IMR-90 (cell line): Measurements from ENCODE around the gene SLC9A7. TPM values are rescaled to one million over a fixed set of nuclear protein-coding genes. Genes with fewer than 3 reads are reported as not detected.

Experiments used
- ATAC-seq: fragments of 200-7000 bp; cut with Tn5 transposase; 2 replicates; pipeline ENCODE4 v1.9.1; 2020; ENCODE audit warnings: low read depth, mild to moderate bottlenecking, moderate library complexity
- BruUV-seq: library from RNA; stranded (reverse); fragments of 400-500 nt; replicated peaks from 2 replicates; lab custom pipeline; 2021; lab: Mats Ljungman, UMichigan
- CTCF ChIA-PET: fragments of 300-600 bp; formaldehyde crosslinking; extraction: SDS; loops from one replicate; lab custom pipeline; 2021; ENCODE audit warnings: antibody characterized with exemption; lab: Yijun Ruan, JAX
- POLR2A ChIA-PET: fragments of 300-600 bp; sonication (Branson Sonifier 250); formaldehyde crosslinking; loops from one replicate; lab custom pipeline; 2022; ENCODE audit warnings: antibody characterized with exemption; ENCODE audit not compliant: unreplicated experiment; lab: Charles Lee
- DNase-seq: peaks from one replicate; pipeline ENCODE4 v3.0.0; 2013
- H2AFZ ChIP-seq: replicated peaks from 2 replicates; pipeline ENCODE3; 2013; ENCODE audit warnings: low read length, mild to moderate bottlenecking; ENCODE audit not compliant: poor library complexity
- H2AK5ac ChIP-seq: 2 replicates; pipeline ENCODE4 v1.6.1; 2013; ENCODE audit warnings: low read depth, low read length, inconsistent platforms
- H2AK9ac ChIP-seq: replicated peaks from 2 replicates; pipeline ENCODE3; 2013; ENCODE audit warnings: mild to moderate bottlenecking, low read depth, low read length, moderate library complexity; ENCODE audit not compliant: poor library complexity
- H2BK120ac ChIP-seq: 2 replicates; pipeline ENCODE4 v1.6.1; 2013; ENCODE audit warnings: low read depth, low read length, inconsistent platforms
- H2BK15ac ChIP-seq: 3 replicates; pipeline ENCODE4 v1.6.1; 2013; ENCODE audit warnings: low read depth, low read length, inconsistent platforms
- H2BK20ac ChIP-seq: 2 replicates; pipeline ENCODE4 v1.6.1; 2013; ENCODE audit warnings: low read depth, mild to moderate bottlenecking, inconsistent platforms, low read length, moderate library complexity
- H2BK5ac ChIP-seq: 2 replicates; pipeline ENCODE4 v1.6.1; 2013; ENCODE audit warnings: mild to moderate bottlenecking, low read depth, low read length, inconsistent platforms; ENCODE audit not compliant: poor library complexity, severe bottlenecking
- H3K14ac ChIP-seq: replicated peaks from 2 replicates; pipeline ENCODE4 v1.6.1; 2013; ENCODE audit warnings: low read depth, low read length, inconsistent platforms
- H3K18ac ChIP-seq: 2 replicates; pipeline ENCODE4 v1.6.1; 2013; ENCODE audit warnings: low read depth, low read length, control low read depth
- H3K23ac ChIP-seq: 2 replicates; pipeline ENCODE4 v1.6.1; 2013; ENCODE audit warnings: low read depth, low read length, inconsistent platforms
- H3K27ac ChIP-seq: 2 replicates; pipeline ENCODE4 v1.5.1; 2013; ENCODE audit warnings: mild to moderate bottlenecking, control low read depth, low read length; ENCODE audit not compliant: insufficient read depth
- H3K27me3 ChIP-seq: 2 replicates; pipeline ENCODE4 v1.6.1; 2013; ENCODE audit warnings: low read length; ENCODE audit not compliant: control insufficient read depth, insufficient read depth
- H3K36me3 ChIP-seq: 2 replicates; pipeline ENCODE4 v1.6.1; 2013; ENCODE audit warnings: low read length, mixed read lengths; ENCODE audit not compliant: control insufficient read depth, insufficient read depth
- H3K4ac ChIP-seq: 2 replicates; pipeline ENCODE4 v1.6.1; 2013; ENCODE audit warnings: low read depth, low read length, inconsistent platforms
- H3K4me1 ChIP-seq: 2 replicates; pipeline ENCODE4 v1.6.1; 2013; ENCODE audit warnings: low read length, mixed read lengths; ENCODE audit not compliant: control insufficient read depth, insufficient read depth
- H3K4me2 ChIP-seq: 2 replicates; pipeline ENCODE4 v1.6.1; 2013; ENCODE audit warnings: low read depth, mild to moderate bottlenecking, control low read depth, low read length, moderate library complexity
- H3K4me3 ChIP-seq: 2 replicates; pipeline ENCODE4 v1.5.1; 2013; ENCODE audit warnings: low read depth, mild to moderate bottlenecking, control low read depth, low read length, moderate library complexity; ENCODE audit not compliant: insufficient read depth
- H3K56ac ChIP-seq: 2 replicates; pipeline ENCODE4 v1.6.1; 2013; ENCODE audit warnings: low read length, inconsistent platforms; ENCODE audit not compliant: insufficient read depth; ENCODE audit errors: extremely low read depth
- H3K79me1 ChIP-seq, 2 experiments: 2 replicates each; pipeline ENCODE4 v1.6.1; 2013; ENCODE audit warnings: low read length in 2 of 2, inconsistent platforms in 1 of 2, low read depth in 1 of 2
- H3K9ac ChIP-seq: 2 replicates; pipeline ENCODE4 v1.6.1; 2013; ENCODE audit warnings: low read depth, low read length, control low read depth
- H3K9me1 ChIP-seq: 2 replicates; pipeline ENCODE4 v1.6.1; 2013; ENCODE audit warnings: low read length, inconsistent platforms; ENCODE audit not compliant: insufficient read depth
- H3K9me3 ChIP-seq: 2 replicates; pipeline ENCODE4 v1.6.1; 2013; ENCODE audit warnings: low read length; ENCODE audit not compliant: control insufficient read depth, insufficient read depth
- H4K20me1 ChIP-seq: 2 replicates; pipeline ENCODE4 v1.6.1; 2013; ENCODE audit warnings: low read length, inconsistent platforms; ENCODE audit not compliant: insufficient read depth
- H4K5ac ChIP-seq: 2 replicates; pipeline ENCODE4 v1.6.1; 2013; ENCODE audit warnings: mild to moderate bottlenecking, low read depth, low read length, control low read depth
- H4K8ac ChIP-seq, 2 experiments: 2 replicates each; pipeline ENCODE4 v1.6.1; 2013; ENCODE audit warnings: low read depth in 2 of 2, low read length in 2 of 2, control low read depth in 1 of 2, inconsistent platforms in 1 of 2
- H4K91ac ChIP-seq: 2 replicates; pipeline ENCODE4 v1.6.1; 2013; ENCODE audit warnings: low read depth, low read length, inconsistent platforms; ENCODE audit not compliant: insufficient read depth
- BHLHE40 ChIP-seq: fragments of 150-350 bp; IDR thresholded peaks from 2 replicates; pipeline ENCODE4 v1.6.1; 2016; ENCODE audit warnings: mild to moderate bottlenecking, low read depth, low read length
- CEBPB ChIP-seq: IDR thresholded peaks from 2 replicates; pipeline ENCODE4 v1.6.1; 2012; ENCODE audit warnings: low read depth, low read length, improper control_type of control experiment
- MAZ ChIP-seq: IDR thresholded peaks from 2 replicates; pipeline ENCODE4 v1.6.1; 2012; ENCODE audit warnings: low read depth, mild to moderate bottlenecking, low read length, improper control_type of control experiment, moderate library complexity, borderline replicate concordance
- NFE2L2 ChIP-seq: fragments of 150-350 bp; IDR thresholded peaks from 2 replicates; pipeline ENCODE4 v1.6.1; 2016; ENCODE audit warnings: low read depth, mild to moderate bottlenecking, low read length
- RCOR1 ChIP-seq: IDR thresholded peaks from 2 replicates; pipeline ENCODE4 v1.6.1; 2012; ENCODE audit warnings: mild to moderate bottlenecking, low read length, improper control_type of control experiment; ENCODE audit not compliant: insufficient replicate concordance
- SMC3 ChIP-seq: fragments of 150-350 bp; IDR thresholded peaks from 2 replicates; pipeline ENCODE4 v1.6.1; 2016; ENCODE audit warnings: low read depth, mild to moderate bottlenecking, antibody characterized with exemption, low read length, moderate library complexity
- WGBS, 2 experiments: methylation state at CpG; one replicate each; pipeline versions ENCODE4 v1.1.5 to v1.1.7; 2013; ENCODE audit warnings: missing lambda C conversion rate in 2 of 2; ENCODE audit not compliant: insufficient read length in 1 of 2; ENCODE audit errors: extremely low coverage in 2 of 2; 5-methylcytosine and 5-hydroxymethylcytosine counted together
- dilution Hi-C: fragments of 300-500 bp; cut with HindIII; formaldehyde crosslinking; loops from one replicate; pipeline ENCODE4 v1.14.3; 2018; ENCODE audit warnings: low sequenced_read_pairs; ENCODE audit not compliant: unreplicated experiment
- in situ Hi-C: fragments of 300-500 bp; cut with MboI; formaldehyde crosslinking; loops from 3 replicates; pipeline ENCODE4 v1.14.3; 2019; ENCODE audit warnings: low sequenced_read_pairs, inconsistent platforms, mixed read lengths
- intact Hi-C: fragments of 100-400 bp; cut with micrococcal nuclease; formaldehyde crosslinking; loops from 2 replicates; pipeline ENCODE4 v1.10.0; 2022
- polyA plus RNA-seq, 3 experiments: library from polyadenylated mRNA; depleted of rRNA; stranded (reverse); fragments of >200 nt; gene quantifications; 2 replicates each; pipeline ENCODE4 v1.2.3, GENCODE V29; 2012; ENCODE audit warnings: low replicate concordance in 1 of 3
- total RNA-seq: library from RNA; depleted of rRNA; stranded (reverse); fragments of >200 nt; gene quantifications from 2 replicates; pipeline ENCODE4 v1.2.3, GENCODE V29; 2012
- TF ChIP-seq, protein P1 (sequence below): conservative IDR thresholded peaks from 2 replicates; pipeline ENCODE4 v1.5.1; 2012; ENCODE audit warnings: mild to moderate bottlenecking, low read depth, low read length, improper control_type of control experiment
- TF ChIP-seq, protein P2 (sequence below): fragments of 150-350 bp; IDR thresholded peaks from 2 replicates; pipeline ENCODE4 v1.6.1; 2016; ENCODE audit warnings: low read depth, mild to moderate bottlenecking, low read length, moderate library complexity, borderline replicate concordance

The SLC9A7 gene
- total and polyA plus RNA-seq, 2 of the 4 experiments (the other 2 are of a cell fraction) = 14.4 to 76.4 TPM

DNA sequence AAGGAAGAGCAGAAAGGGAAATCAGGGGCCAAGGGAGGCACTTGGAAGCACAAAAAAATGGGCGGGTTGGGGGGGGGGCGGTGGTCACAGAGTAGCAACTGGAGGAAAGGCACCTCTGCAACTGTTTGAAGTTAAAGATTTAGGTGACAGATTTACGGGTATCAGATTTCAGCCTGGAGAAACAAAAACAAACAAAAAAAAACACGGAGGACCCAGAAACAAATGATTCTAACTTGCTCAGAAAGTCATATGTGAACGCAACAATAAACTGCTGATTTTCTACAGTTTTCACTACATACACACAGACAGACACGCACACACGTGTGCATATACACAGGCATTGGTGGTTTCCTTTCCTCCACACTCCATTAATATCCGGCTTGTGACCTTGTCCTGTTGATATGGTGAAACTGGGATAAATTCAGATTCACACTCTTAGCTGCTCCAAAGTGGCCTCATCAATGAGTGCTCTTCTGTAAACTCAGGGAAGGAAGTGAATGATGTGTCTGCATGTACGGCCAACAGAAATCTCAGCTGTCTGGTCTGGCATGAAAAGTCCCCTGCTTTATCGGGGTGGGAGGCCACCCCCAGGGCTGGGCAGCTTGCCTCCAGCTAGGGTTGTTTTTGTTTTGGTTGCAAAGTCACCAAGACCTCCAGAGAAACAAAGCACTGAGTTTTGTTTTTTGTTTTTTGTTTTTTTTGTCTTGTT lies 131.1 kb downstream of the SLC9A7 start (continued):
- TF ChIP-seq, protein P1, sequence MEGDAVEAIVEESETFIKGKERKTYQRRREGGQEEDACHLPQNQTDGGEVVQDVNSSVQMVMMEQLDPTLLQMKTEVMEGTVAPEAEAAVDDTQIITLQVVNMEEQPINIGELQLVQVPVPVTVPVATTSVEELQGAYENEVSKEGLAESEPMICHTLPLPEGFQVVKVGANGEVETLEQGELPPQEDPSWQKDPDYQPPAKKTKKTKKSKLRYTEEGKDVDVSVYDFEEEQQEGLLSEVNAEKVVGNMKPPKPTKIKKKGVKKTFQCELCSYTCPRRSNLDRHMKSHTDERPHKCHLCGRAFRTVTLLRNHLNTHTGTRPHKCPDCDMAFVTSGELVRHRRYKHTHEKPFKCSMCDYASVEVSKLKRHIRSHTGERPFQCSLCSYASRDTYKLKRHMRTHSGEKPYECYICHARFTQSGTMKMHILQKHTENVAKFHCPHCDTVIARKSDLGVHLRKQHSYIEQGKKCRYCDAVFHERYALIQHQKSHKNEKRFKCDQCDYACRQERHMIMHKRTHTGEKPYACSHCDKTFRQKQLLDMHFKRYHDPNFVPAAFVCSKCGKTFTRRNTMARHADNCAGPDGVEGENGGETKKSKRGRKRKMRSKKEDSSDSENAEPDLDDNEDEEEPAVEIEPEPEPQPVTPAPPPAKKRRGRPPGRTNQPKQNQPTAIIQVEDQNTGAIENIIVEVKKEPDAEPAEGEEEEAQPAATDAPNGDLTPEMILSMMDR = no peak
- no peak for TF ChIP-seq BHLHE40

DNA sequence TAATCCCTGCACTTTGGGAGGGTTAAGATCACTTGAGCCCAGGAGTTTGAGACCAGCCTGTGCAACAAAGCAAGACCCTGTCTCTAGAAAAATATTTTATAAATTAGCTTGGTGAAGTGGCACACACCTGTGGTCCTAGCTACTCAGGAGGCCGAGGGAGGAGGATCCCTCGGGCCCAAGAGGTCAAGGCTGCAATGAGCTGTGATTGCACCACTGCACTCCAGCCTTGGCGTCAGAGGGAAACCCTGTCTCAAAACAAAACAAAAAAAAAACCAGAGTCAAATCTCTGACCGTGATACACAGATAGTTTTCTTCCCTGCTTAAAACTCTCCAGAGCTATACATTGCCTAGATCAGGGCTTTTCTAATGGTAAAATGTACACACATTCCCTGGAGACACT lies 131.9 kb downstream of the SLC9A7 start:
- no peak overlapping the region for H3K4me3 ChIP-seq
- peaks cover 14% of the 10 kb centered on the region for H3K4me1 ChIP-seq
- no peak overlapping the region for H4K91ac ChIP-seq
- TF ChIP-seq MAZ (no peak), SMC3 (no peak), CEBPB (no peak), NFE2L2 (no peak), RCOR1 (no peak), BHLHE40 (no peak)
- TF ChIP-seq, protein P2, sequence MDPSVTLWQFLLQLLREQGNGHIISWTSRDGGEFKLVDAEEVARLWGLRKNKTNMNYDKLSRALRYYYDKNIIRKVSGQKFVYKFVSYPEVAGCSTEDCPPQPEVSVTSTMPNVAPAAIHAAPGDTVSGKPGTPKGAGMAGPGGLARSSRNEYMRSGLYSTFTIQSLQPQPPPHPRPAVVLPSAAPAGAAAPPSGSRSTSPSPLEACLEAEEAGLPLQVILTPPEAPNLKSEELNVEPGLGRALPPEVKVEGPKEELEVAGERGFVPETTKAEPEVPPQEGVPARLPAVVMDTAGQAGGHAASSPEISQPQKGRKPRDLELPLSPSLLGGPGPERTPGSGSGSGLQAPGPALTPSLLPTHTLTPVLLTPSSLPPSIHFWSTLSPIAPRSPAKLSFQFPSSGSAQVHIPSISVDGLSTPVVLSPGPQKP = no peak
- dilution Hi-C loops (no loop called here), in situ Hi-C loops (no loop called here), intact Hi-C loops (loop anchor here (5.0 kb wide), 1 partner anchor 40 kb away; no protein-coding TSS in a partner anchor)
- ChIA-PET CTCF (no interaction called here), POLR2A (no interaction called here)
- no peak overlapping the region for H3K23ac ChIP-seq
- H3K4ac ChIP-seq = no peak overlapping the region
- H4K20me1 ChIP-seq = no peaks in the 10 kb centered on the region
- no peak overlapping the region for H2BK5ac ChIP-seq
- H3K9me3 ChIP-seq = no peaks in the 10 kb centered on the region
- no peak overlapping the region for H3K14ac ChIP-seq
- DNase-seq (no peak), ATAC-seq (no peak)
- no peak overlapping the region for H2AK5ac ChIP-seq
- WGBS, 2 experiments = 46% methylated on average over 2 of the region's 4 CpGs; no CpG with 5 or more reads in 1 of the 2 experiments
- H3K79me1 ChIP-seq = peaks cover 3 to 5% of the 10 kb centered on the region in 2 experiments; a peak in 3 of 4 replicates
- no peak overlapping the region for H2BK120ac ChIP-seq
- H3K4me2 ChIP-seq = no peak overlapping the region
- H3K18ac ChIP-seq = no peak overlapping the region
- H2BK20ac ChIP-seq = no peak overlapping the region
- no peak overlapping the region for H3K56ac ChIP-seq
- BruUV-seq = no TSS peak
- H2AFZ ChIP-seq = no peak overlapping the region
- H3K9ac ChIP-seq = no peak overlapping the region
- no peak overlapping the region for H4K5ac ChIP-seq
- no peaks in the 10 kb centered on the region for H3K27me3 ChIP-seq
- H3K36me3 ChIP-seq = no peaks in the 10 kb centered on the region
- no peak overlapping the region for H3K27ac ChIP-seq
- peaks cover 6% of the 10 kb centered on the region; the same call in 1 of the 2 replicates for H3K9me1 ChIP-seq
- H2AK9ac ChIP-seq = no peak overlapping the region
- H2BK15ac ChIP-seq = no peak overlapping the region
- H4K8ac ChIP-seq = no peak overlapping the region
